RWPE1 (cell line): ENCODE results near the gene MICU1.

ENCODE experiments used
- CTCF ChIA-PET: fragments of 350-600 bp; sonication (Branson Sonifier 250); formaldehyde crosslinking; extraction: SDS; loops from one replicate; lab custom pipeline; 2021; lab: Yijun Ruan, JAX
- POLR2A ChIA-PET: fragments of 400-600 bp; formaldehyde crosslinking; extraction: SDS; loops from one replicate; lab custom pipeline; 2020; ENCODE audit warnings: antibody characterized with exemption; ENCODE audit not compliant: low non-redundant PET; lab: Yijun Ruan, JAX
- DNase-seq: peaks from one replicate; pipeline ENCODE4 v3.0.0; 2012; ENCODE audit warnings: low spot score
- H3K27ac ChIP-seq: fragments of 450-650 bp; 2 replicates; pipeline ENCODE4 v1.5.1; 2017
- TF ChIP-seq, protein P1 (sequence below): fragments of 450-650 bp; conservative IDR thresholded peaks from 2 replicates; pipeline ENCODE4 v1.5.1; 2017; ENCODE audit warnings: low read depth, mild to moderate bottlenecking

The MICU1 gene

GRCh38 chr10:72542396-72542815 lies 83.5 kb downstream of the MICU1 start:
- CTCF ChIA-PET: interaction anchor here (0.7 kb wide), 1 partner anchor 179 kb away, joined by 3 read pairs; no protein-coding TSS in a partner anchor
- POLR2A ChIA-PET: no interaction called here
- no peak overlapping the region for H3K27ac ChIP-seq
- DNase-seq: no peak
- TF ChIP-seq, protein P1, sequence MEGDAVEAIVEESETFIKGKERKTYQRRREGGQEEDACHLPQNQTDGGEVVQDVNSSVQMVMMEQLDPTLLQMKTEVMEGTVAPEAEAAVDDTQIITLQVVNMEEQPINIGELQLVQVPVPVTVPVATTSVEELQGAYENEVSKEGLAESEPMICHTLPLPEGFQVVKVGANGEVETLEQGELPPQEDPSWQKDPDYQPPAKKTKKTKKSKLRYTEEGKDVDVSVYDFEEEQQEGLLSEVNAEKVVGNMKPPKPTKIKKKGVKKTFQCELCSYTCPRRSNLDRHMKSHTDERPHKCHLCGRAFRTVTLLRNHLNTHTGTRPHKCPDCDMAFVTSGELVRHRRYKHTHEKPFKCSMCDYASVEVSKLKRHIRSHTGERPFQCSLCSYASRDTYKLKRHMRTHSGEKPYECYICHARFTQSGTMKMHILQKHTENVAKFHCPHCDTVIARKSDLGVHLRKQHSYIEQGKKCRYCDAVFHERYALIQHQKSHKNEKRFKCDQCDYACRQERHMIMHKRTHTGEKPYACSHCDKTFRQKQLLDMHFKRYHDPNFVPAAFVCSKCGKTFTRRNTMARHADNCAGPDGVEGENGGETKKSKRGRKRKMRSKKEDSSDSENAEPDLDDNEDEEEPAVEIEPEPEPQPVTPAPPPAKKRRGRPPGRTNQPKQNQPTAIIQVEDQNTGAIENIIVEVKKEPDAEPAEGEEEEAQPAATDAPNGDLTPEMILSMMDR: no peak

- POLR2A ChIA-PET: no interaction called here
- CTCF ChIA-PET: no interaction called here
- no peak overlapping the region for H3K27ac ChIP-seq
- TF ChIP-seq, protein P1: no peak
- DNase-seq: no peak
Observed at GRCh38 chr10:72541337-72541736, 84.5 kb downstream of the MICU1 start.

GRCh38 chr10:72540193-72540807 lies 85.6 kb downstream of the MICU1 start:
- ChIA-PET POLR2A (no interaction called here), CTCF (no interaction called here)
- TF ChIP-seq, protein P1: no peak
- DNase-seq: no peak
- no peak overlapping the region for H3K27ac ChIP-seq

GRCh38 chr10:72539137-72539536 lies 86.7 kb downstream of the MICU1 start:
- ChIA-PET CTCF (no interaction called here), POLR2A (no interaction called here)
- DNase-seq: peak; percentile 6
- TF ChIP-seq, protein P1: no peak
- no peak overlapping the region for H3K27ac ChIP-seq

- TF ChIP-seq, protein P1: no peak
- H3K27ac ChIP-seq: no peak overlapping the region
- ChIA-PET CTCF (interaction anchor here (0.7 kb wide), 2 partner anchors 24 to 266 kb away, joined by 3 read pairs; no protein-coding TSS in a partner anchor), POLR2A (no interaction called here)
- DNase-seq: no peak
Observed at GRCh38 chr10:72525689-72526088, 100.2 kb downstream of the MICU1 start.

DNA sequence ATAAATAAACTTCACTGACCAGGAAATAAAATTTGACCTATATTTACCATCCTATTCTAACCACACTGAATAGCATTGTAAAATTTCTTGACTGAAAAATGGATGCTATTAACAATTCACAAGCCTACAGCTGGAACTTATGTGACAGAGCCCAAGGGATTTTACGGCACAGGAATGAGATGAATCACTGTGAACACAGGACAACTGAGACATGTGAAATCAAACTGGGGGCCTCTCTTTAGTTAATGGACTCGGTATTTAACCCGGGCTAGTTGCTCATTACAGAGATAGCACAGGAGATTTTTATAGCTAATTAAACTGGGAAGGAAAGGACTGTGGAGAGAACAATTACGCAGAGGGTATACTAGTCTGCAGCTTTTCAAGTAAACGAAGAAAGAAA lies 100.6 kb downstream of the MICU1 start:
- no peak overlapping the region for H3K27ac ChIP-seq
- TF ChIP-seq, protein P1: no peak
- ChIA-PET CTCF (no interaction called here), POLR2A (no interaction called here)
- DNase-seq: peak; percentile 7
